ENCODE measurements around the gene TCL1B.

DNA sequence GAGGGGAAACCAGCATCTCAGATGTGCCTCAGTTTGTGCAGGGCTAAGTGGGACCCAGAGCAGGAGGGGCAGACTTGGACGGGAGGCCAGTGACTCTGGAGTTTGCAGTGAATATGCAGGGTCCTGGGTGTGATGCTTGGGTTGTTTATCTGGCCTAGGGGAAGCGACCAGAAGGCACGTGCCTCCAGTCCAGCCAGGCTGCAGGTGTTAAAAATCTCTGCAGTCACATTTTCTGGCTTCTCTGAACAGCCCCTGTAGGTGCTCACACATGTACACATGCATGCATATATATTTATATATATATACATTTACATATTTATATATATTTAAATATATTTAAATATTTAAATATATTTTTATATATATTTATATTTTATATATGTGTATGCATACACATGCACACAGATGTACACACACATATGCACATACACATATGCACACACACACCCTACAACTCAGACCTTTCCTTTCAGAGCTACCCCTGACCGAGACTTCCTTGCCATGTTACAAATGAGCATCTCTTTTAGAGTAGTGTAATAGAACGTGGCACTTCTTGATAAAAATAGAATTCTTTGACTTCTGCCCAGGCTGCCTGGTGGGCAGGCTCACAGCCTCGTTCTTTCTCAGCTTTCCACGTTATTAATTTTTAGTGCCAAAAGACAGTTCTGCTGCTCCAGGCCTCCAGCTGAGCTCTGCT, 26.8 kb upstream of the TCL1B start:
- TF ChIP-seq, protein P1, sequence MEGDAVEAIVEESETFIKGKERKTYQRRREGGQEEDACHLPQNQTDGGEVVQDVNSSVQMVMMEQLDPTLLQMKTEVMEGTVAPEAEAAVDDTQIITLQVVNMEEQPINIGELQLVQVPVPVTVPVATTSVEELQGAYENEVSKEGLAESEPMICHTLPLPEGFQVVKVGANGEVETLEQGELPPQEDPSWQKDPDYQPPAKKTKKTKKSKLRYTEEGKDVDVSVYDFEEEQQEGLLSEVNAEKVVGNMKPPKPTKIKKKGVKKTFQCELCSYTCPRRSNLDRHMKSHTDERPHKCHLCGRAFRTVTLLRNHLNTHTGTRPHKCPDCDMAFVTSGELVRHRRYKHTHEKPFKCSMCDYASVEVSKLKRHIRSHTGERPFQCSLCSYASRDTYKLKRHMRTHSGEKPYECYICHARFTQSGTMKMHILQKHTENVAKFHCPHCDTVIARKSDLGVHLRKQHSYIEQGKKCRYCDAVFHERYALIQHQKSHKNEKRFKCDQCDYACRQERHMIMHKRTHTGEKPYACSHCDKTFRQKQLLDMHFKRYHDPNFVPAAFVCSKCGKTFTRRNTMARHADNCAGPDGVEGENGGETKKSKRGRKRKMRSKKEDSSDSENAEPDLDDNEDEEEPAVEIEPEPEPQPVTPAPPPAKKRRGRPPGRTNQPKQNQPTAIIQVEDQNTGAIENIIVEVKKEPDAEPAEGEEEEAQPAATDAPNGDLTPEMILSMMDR (IDR thresholded peaks at IDR 0.05; ENCODE audit: insufficient read depth, low read length, poor library complexity, severe bottlenecking), result no peak
- no peak for TF ChIP-seq EZH2phosphoT487 (conservative IDR thresholded peaks at IDR 0.05; ENCODE audit: low read length)
